ENCODE results near the gene IRF2BP1.

Gene IRF2BP1

GRCh38 chr19:45885556-45886426 is at the start of gene IRF2BP1:
TSS of gene IRF2BP1 (minus strand) at chr19:45886141. CDS start at chr19:45885774, 367 bp downstream.
- FAIRE-seq, result no peak
- peak; percentile 38; the same call in 1 of the 2 replicates for TF ChIP-seq POLR2A (IDR thresholded peaks at IDR 0.05; ENCODE audit: low read depth, low read length)

DNA sequence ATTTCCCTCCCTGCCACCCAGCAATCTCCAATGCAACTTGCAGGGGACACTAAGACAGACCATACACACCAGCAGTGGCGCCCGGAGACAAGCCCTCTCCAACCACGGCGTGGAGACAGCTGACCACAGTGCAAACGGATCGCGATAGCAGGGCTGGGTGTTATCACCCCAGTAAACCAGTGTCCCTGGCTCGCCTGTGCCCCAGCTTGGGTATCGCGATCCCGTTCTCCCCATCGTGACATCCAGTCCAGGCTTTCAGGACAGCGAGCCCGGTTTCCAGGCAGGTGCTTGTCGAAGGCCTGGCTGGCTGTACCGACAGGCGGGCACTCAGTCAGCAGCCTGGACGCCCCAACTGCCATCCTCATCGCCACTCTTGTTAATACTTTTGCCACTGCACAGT is 49.3 kb upstream of the IRF2BP1 start:
- FAIRE-seq (no peak), DNase-seq (ENCODE audit: insufficient read length, low spot score) (no peak)
- no peak for TF ChIP-seq POLR2A (IDR thresholded peaks at IDR 0.05; ENCODE audit: low read depth, low read length)

More at GRCh38 chr19:45885556-45886426, at the start of gene IRF2BP1:
- peak; percentile 75 for DNase-seq (ENCODE audit: insufficient read length, low spot score)

GRCh38 chr19:45934551-45935230 is 48.8 kb upstream of the IRF2BP1 start:
- TF ChIP-seq POLR2A (IDR thresholded peaks at IDR 0.05; ENCODE audit: low read depth, low read length), result no peak
- no peak for DNase-seq (ENCODE audit: insufficient read length, low spot score)
- no peak for FAIRE-seq

GRCh38 chr19:45933759-45934158 is 47.8 kb upstream of the IRF2BP1 start:
- no peak for TF ChIP-seq POLR2A (IDR thresholded peaks at IDR 0.05; ENCODE audit: low read depth, low read length)
- FAIRE-seq (no peak), DNase-seq (ENCODE audit: insufficient read length, low spot score) (no peak)

DNA sequence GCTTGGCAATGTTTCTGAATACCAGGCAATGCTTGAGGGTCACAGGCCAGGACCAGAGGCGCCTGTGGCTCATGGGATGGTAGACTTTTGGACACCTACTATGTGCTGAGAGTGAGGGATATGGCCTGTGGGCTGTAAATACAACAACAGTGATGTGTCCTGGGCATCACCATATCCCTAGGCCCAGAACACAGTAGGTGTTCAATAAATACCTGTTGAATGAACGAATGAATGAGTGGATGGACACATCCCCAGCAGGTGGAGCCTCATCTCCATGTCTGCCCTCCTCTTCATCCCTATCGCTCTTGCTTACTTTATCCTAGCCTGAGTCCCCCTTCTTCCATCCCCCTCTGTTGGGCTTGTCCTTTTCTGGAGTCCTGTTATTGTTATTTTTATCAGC is 45.1 kb upstream of the IRF2BP1 start:
- TF ChIP-seq POLR2A (IDR thresholded peaks at IDR 0.05; ENCODE audit: low read depth, low read length), result no peak
- FAIRE-seq, result no peak

GRCh38 chr19:45929247-45929646 is 43.3 kb upstream of the IRF2BP1 start:
- TF ChIP-seq POLR2A (IDR thresholded peaks at IDR 0.05; ENCODE audit: low read depth, low read length), result no peak
- FAIRE-seq (no peak), DNase-seq (ENCODE audit: insufficient read length, low spot score) (no peak)

More for the DNA sequence above, 45.1 kb upstream of the IRF2BP1 start:
- DNase-seq (ENCODE audit: insufficient read length, low spot score), result no peak

DNA sequence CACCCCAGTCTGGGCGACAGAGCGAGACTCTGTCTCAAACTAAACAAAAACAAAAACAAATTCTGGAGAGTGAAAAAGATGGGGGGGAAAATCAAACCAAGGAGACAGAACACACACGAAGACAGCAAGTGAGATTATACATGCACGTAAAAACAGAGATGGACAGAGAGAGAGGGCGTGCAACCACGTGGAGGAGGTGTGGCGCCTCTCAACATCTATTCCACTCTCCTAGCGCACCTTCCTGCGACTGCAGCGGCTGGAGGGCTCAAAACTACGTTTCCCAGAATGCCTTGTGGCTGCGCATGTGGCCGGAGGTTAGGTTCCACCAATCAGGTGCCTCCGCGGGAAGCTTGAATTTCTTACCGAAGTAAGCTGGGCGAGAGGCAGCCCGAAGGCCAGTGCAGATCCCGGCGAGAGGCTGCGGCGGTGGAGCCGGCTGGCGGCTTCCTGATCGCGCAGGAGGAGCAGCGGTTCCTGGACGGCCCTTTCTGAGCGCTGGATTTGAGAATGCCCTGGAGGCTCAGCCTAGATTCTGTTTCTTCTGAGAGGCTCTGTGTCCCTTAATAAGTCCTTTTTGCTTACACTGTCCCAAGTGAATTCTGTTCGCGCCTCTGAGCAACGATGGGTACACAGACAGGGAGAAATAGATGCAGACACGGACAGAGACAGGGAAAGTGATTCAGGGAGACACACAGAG is 41.8 kb upstream of the IRF2BP1 start:
- DNase-seq (ENCODE audit: insufficient read length, low spot score) (peak; percentile 83), FAIRE-seq (peak; percentile 80)
- 0 out of 2 replicates have a peak, but pooled peaks have one; percentile 24 for TF ChIP-seq POLR2A (IDR thresholded peaks at IDR 0.05; ENCODE audit: low read depth, low read length)

DNA sequence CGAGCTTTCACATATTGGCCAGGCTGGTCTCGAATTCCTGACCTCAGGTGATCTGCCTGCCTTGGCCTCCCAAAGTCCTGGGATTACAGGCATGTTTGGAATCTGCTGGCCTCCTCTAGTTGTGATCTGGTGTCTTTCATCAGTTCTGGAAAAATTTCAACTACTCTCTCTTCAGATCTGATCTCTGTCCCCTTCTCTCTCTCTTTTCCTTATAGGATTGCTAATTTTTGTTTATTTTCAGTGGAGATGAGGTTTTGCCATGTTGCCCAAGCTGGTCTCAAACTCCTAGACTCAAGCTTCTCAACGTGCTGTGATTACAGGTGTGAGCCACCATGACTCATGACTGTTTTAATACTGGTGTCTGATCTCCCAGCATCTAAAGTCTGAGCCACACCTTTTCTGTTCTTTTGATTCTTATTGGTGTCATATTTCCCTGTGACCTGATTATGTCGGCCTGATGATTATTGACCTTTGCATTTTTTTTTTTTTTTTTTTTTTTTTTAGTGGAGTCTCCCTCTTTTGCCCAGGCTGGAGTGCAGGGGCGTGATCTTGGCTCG is 39.0 kb upstream of the IRF2BP1 start:
- FAIRE-seq, result no peak
- TF ChIP-seq POLR2A (IDR thresholded peaks at IDR 0.05; ENCODE audit: low read depth, low read length), result no peak
- DNase-seq (ENCODE audit: insufficient read length, low spot score), result no peak

DNA sequence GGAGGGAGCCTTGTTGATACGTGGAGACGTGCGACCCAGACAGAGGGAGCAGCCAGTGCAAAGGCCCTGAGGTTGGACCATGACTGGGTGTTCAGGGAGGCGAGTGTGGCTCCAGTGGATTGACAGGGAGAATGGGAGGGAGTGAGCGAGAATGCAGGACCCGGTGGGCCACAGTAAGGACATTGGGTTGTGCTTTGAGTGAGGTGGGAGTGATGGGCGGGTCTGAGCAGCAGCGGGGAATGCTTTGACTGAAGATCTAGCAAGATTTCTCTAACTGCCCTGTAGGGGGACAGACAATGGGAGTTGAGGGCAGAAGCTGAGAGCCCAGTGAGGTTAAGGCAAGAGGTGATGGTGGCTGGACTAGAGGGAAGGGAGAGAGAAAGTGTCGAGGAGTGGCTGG is 36.3 kb upstream of the IRF2BP1 start:
- FAIRE-seq (no peak), DNase-seq (ENCODE audit: insufficient read length, low spot score) (no peak)
- no peak for TF ChIP-seq POLR2A (IDR thresholded peaks at IDR 0.05; ENCODE audit: low read depth, low read length)

DNA sequence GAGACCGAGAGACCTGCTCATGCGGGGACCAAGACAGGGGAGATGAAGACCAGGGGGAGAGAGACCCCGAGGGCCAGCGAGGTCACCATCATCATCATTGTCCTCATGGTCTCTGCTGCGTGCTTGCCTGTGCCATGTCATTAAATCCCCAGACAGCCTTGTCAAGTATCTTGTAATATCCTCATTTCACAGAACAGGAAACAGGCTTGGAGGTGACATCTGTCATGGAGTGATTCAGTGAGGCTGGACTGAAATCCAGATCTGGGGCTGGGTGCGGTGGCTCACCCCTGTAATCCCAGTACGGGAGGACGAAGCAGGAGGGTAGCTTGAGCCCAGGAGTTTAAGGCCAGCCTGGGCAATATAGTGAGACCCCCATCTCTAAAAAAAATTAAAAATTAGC is 34.5 kb upstream of the IRF2BP1 start:
- FAIRE-seq, result no peak
- no peak for TF ChIP-seq POLR2A (IDR thresholded peaks at IDR 0.05; ENCODE audit: low read depth, low read length)
- no peak for DNase-seq (ENCODE audit: insufficient read length, low spot score)

- no peak for TF ChIP-seq POLR2A (IDR thresholded peaks at IDR 0.05; ENCODE audit: low read depth, low read length)
- FAIRE-seq (no peak), DNase-seq (ENCODE audit: insufficient read length, low spot score) (no peak)
Observed at GRCh38 chr19:45919678-45920077, 33.7 kb upstream of the IRF2BP1 start.

DNA sequence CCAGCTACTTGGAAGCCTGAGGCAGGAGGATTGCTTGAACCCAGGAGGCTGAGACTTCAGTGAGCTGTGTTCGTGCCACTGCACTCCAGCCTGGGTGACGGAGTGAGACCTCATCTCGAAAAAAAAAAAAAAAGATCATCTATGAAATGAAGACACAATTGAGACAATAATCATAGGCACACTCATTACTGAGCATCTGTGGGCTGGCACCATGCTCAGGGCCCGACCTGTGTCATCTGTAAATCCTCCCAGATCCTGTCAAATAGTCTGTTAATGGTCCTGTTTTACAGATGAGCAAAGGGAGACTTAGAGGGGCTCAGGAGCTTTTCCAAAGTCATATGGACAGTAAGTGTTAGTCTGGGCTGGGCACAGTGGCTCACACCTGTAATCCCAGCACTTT is 32.8 kb upstream of the IRF2BP1 start:
- no peak for TF ChIP-seq POLR2A (IDR thresholded peaks at IDR 0.05; ENCODE audit: low read depth, low read length)
- FAIRE-seq (no peak), DNase-seq (ENCODE audit: insufficient read length, low spot score) (no peak)

GRCh38 chr19:45917421-45918091 is 31.6 kb upstream of the IRF2BP1 start:
- no peak for TF ChIP-seq POLR2A (IDR thresholded peaks at IDR 0.05; ENCODE audit: low read depth, low read length)
- FAIRE-seq (no peak), DNase-seq (ENCODE audit: insufficient read length, low spot score) (no peak)
